Effector memory CD8-positive, alpha-beta T cell (primary cell): ENCODE results near the gene RFNG.

Source experiments
- ATAC-seq: fragments of 150-1000 bp; cut with Tn5 transposase; replicated peaks from 2 replicates; pipeline ENCODE4 v1.10.0; 2021; ENCODE audit warnings: mild to moderate bottlenecking, moderate library complexity
- DNase-seq, 3 experiments: peaks; one replicate each; pipeline ENCODE4 v3.0.0; 2021
- H3K27ac Mint-ChIP-seq, 2 donors: one replicate each; pipeline ENCODE4 v1.8.0; 2022; ENCODE audit warnings: mild to moderate bottlenecking in 2 of 2, mixed read lengths in 2 of 2, moderate library complexity in 2 of 2
- H3K27me3 Mint-ChIP-seq, 2 donors: one replicate each; pipeline ENCODE4 v1.8.0; 2022; ENCODE audit warnings: mixed read lengths in 2 of 2
- H3K36me3 Mint-ChIP-seq: one replicate; pipeline ENCODE4 v1.8.0; 2022; ENCODE audit warnings: mild to moderate bottlenecking, moderate library complexity, mixed read lengths; ENCODE audit not compliant: insufficient read depth
- H3K4me1 Mint-ChIP-seq, 2 donors: one replicate each; pipeline ENCODE4 v1.8.0; 2022; ENCODE audit warnings: low read depth in 2 of 2, mixed read lengths in 2 of 2
- H3K4me3 Mint-ChIP-seq, 2 donors: one replicate each; pipeline ENCODE4 v1.8.0; 2022; ENCODE audit warnings: mild to moderate bottlenecking in 2 of 2, mixed read lengths in 2 of 2, moderate library complexity in 2 of 2
- H3K9me3 Mint-ChIP-seq, 2 donors: one replicate each; pipeline ENCODE4 v1.8.0; 2022; ENCODE audit warnings: mixed read lengths in 2 of 2

Gene RFNG

DNA sequence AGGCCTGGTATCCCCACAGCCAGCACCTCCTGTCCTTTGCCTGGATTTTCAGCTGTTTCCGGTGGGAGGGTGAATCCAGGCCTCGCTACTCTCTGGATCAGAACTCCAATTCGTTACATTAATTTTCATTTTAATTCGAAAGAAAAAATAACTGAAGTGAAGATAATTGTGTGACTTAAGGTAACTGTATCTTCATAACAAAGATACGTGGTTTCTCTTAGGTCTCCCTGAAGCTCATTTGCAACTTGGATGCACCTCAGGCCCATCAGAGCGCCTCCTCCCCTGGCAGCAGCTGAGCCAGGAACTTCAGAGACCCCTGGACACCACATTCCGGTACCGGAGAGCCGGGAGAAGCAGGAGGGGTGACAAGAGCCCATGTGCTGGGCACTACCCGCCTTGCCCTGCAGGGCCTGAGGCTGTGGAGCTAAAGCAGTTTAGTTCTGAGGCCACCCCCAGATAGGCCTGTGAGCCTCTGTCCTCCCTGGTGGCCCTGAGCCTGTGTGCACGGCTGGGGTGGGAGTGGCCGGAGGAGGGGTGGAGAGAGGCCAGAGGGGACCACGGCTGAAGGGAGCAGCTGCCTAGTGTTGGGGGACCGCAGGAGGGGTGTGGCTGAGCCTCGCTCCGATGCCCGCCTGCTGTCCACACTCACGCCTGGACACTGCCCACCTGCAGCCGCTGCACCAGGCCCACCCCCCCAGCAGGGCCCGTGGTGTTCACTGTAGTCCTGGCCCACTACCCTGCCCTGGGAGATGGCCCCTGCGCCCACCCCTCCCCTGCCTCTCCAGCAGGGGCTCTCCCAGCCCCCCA lies 25.4 kb upstream of the RFNG start:
- no peaks in the 10 kb centered on the region for H3K9me3 Mint-ChIP-seq
- no peaks in the 10 kb centered on the region for H3K27me3 Mint-ChIP-seq
- no peaks in the 10 kb centered on the region for H3K4me1 Mint-ChIP-seq
- peaks cover 18% of the 10 kb centered on the region for H3K36me3 Mint-ChIP-seq
- H3K27ac Mint-ChIP-seq = no peak overlapping the region
- DNase-seq (no peak), ATAC-seq (no peak)
- H3K4me3 Mint-ChIP-seq = no peak overlapping the region

DNA sequence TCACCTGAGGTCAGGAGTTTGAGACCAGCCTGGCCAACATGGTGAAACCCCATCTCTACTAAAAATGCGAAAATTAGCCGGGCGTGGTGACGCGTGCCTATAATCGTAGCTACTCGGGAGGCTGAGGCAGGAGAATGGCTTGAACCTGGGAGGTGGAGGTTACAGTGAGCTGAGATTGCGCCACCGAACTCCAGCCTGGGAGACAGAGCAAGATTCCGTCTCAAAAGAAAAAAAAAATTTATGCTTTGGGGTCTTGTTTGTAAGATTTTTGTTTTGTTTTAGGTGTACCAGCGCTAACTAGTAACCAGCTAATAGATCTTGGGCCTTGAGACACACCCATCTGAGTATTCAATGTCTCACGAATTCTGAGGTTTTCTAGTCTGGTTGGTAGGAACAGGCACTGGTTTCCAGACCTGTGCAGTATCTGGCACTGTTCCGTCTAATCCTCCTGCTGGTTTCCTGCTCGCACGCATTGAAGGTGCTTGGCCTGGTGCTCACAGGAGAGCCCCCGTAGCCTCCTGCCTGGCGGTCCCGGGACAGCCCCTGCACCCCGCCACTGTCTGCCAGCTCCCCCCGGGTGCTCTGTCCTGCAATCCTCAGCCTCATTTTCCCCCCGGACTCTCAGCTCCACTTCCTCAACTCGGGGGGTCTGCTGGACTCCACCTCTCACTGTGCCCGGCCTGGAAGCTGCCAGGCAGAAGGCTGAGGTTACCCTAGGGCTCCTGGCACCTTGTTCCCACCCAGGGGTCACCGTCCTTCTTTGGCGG lies 24.6 kb upstream of the RFNG start:
- no peak overlapping the region for H3K4me3 Mint-ChIP-seq
- DNase-seq (no peak), ATAC-seq (no peak)
- no peaks in the 10 kb centered on the region for H3K27me3 Mint-ChIP-seq
- H3K36me3 Mint-ChIP-seq = peaks cover 17% of the 10 kb centered on the region
- H3K27ac Mint-ChIP-seq = peak overlapping the region in 1 of 2 donors; percentile 13
- no peaks in the 10 kb centered on the region for H3K4me1 Mint-ChIP-seq
- H3K9me3 Mint-ChIP-seq = no peaks in the 10 kb centered on the region

DNA sequence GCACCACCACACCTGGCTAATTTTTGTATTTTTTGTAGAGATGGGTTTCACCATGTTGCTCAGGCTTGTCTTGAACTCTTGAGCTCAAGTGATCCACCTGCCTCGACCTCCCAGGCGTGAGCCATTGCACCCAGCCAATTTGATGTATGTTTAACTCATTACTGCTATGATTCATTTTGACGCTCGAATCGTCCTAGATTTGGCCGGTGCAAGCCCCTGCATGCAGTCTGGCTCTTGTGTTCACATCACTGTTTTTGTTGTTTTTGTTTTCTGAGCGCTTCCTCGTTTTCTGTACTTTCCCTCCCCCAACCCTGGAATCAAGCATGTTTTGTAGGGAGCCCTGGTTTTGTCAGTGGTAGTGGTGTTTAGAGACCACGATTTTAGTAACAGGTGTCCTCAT lies 21.8 kb upstream of the RFNG start:
- Mint-ChIP-seq H3K36me3 (peaks cover 6% of the 10 kb centered on the region), H3K4me1 (no peaks in the 10 kb centered on the region), H3K27ac (no peak overlapping the region), H3K4me3 (no peak overlapping the region), H3K27me3 (no peaks in the 10 kb centered on the region), H3K9me3 (no peaks in the 10 kb centered on the region)
- ATAC-seq (no peak), DNase-seq (no peak)

DNA sequence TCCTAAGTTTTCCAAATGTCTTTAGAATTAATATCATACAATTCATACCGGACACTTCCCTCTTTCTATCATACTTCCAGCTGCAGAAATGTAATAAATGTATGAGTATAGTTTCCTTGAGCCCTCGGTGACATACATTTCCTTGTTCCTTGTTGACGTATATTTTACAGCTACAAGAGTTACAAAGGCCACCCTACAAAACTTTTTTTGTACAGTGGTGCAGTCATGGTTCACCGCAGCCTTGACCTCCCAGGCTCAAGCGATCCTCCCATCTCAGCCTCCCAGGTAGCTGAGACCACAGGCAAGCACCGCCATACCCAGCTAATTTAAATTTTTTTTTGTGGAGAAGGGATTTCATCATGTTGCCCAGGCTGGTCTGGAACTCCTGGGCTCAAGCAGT lies 21.2 kb upstream of the RFNG start:
- H3K9me3 Mint-ChIP-seq = no peaks in the 10 kb centered on the region
- H3K27ac Mint-ChIP-seq = no peak overlapping the region
- no peaks in the 10 kb centered on the region for H3K27me3 Mint-ChIP-seq
- ATAC-seq (no peak), DNase-seq (no peak)
- no peaks in the 10 kb centered on the region for H3K4me1 Mint-ChIP-seq
- H3K36me3 Mint-ChIP-seq = peaks cover 6% of the 10 kb centered on the region
- no peak overlapping the region for H3K4me3 Mint-ChIP-seq

DNA sequence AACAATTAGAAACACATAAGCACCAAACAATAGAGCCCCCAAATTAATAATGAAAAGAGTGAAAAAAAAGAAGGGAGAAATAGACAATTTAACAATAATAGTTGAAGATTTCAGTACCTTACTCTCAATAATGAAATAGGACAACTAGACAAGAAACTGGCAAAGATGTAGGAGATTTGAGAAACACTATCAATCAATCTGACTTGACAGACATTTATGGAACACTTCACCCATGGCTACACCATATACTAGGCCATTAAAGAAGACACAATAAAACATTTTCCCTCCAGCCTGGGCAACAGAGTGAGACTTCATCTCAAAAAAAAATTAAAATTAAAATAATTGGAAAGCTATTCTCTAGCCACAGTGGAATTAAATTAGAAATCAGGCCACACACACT lies 19.0 kb upstream of the RFNG start:
- Mint-ChIP-seq H3K4me3 (no peak overlapping the region), H3K27ac (no peak overlapping the region), H3K27me3 (no peaks in the 10 kb centered on the region), H3K9me3 (no peaks in the 10 kb centered on the region), H3K36me3 (peaks cover 10% of the 10 kb centered on the region), H3K4me1 (no peaks in the 10 kb centered on the region)
- ATAC-seq = no peak
- DNase-seq = no peak

DNA sequence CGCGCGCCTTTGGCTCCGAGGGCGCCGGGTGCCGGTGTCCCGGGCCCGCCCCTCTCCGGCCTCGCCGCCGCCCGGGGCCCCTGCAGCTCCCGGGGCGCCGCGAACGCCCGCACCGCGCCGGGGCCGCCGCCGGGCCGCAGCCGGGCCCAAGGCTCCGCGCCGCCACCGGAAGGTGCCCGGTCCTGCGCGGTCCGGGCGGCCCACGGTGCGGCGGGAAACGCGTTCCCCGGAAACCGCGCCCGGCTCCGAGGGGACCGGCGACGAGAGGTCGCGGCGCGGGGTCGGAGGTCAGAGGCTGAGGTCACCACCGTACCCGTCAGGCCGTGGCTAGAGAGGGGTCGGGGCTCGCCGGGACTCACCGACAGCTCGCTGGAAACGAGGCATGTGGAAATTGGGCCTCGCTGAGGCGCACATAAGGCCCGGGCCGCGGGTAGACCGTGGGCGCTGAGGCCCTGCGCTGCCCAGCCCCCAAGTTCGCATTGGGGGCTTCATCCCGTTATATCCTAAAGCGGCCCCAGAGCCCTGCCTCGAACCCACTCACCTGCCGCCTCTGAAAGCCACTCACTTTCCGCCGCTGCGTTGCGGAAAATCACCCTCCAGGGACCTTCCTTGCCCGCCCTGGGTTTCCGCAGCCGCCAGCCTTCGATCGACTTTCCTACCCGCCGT lies 14.2 kb upstream of the RFNG start, which contains the start of gene DUS1L:
DUS1L (minus strand) TSS at position 167 of the 666 bp plus-strand sequence. CDS start 745 bp downstream, outside the sequence.
- Mint-ChIP-seq H3K9me3 (no peaks in the 10 kb centered on the region), H3K4me1 (peaks cover 7 to 8% of the 10 kb centered on the region in 2 donors), H3K4me3 (peak within 1 kb of the TSS; percentile 82 to 84), H3K27me3 (no peaks in the 10 kb centered on the region), H3K27ac (peak within 1 kb of the TSS; percentile 94 to 95), H3K36me3 (peaks cover 14% of the 10 kb centered on the region)
- ATAC-seq = peak; percentile 89
- DNase-seq = peak; percentile 64 to 72 (median 72)

DNA sequence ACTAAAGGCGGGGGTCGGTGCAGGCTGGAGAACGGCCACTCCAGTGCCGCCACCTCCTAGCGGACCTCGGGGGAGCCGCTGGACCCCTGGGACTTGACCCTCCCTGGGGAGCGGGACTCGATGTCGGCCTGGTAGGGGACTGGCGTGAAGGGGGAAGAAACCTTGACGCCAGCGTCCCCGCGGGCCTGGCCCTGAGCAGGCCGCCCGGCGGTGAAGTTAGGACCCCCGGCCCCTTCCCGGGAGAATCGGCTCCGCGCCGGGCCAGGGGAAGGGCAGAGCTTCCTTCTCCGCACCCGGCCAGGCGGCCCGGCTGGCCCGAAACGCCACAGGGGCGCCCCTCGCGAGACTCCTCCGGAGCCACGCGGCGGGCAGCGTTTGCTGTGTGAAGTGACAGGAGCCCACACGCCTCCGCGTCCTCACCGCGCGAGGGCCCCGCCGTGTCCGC lies 13.6 kb upstream of the RFNG start:
- H3K4me1 Mint-ChIP-seq = peaks cover 7 to 9% of the 10 kb centered on the region in 2 donors
- no peaks in the 10 kb centered on the region for H3K27me3 Mint-ChIP-seq
- H3K27ac Mint-ChIP-seq = peak overlapping the region in 1 of 2 donors; percentile 95
- DNase-seq = peak in 1 of 3 experiments; percentile 26
- peak; percentile 71 for ATAC-seq
- no peaks in the 10 kb centered on the region for H3K9me3 Mint-ChIP-seq
- H3K36me3 Mint-ChIP-seq = peaks cover 17% of the 10 kb centered on the region
- peak overlapping the region; percentile 57 to 68 for H3K4me3 Mint-ChIP-seq

DNA sequence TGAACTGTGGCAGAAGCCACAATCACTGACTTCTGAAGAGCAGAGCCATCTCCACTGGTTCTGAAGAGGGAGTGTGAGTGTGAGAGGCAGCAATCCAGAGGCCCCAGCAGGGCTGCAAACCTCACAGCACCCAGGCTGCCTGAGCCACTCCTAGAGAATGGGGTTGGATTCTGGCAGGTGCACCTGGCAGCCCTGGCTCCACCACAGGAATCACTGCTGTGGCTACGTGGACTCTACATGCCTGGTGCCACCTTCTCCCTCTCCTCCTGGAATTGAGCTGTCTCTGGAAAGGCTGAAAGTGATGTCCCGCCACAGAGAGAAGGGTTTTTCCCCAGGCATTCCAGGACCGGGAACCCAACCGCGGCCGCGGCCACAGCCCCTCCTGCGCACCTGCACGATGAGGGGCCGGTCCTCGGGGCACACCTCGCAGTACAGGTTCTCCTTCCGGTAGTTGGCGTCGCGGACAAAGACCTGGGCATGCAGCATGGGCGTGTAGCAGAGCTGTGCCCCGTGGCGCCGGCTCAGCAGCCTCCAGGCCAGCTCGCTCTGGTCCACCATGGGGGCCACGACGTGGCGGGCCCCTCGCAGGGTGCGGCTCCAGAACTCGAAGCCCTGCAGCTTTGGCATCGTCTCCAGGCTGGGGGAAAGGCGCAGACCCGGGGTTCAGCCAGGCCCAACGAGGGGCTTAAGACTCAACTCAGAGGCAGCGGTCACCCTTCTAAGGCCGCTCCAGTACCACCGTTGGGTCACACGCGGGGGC lies 13.0 kb upstream of the RFNG start:
- no peak for DNase-seq
- Mint-ChIP-seq H3K9me3 (no peaks in the 10 kb centered on the region), H3K27ac (peak overlapping the region; percentile 35 to 83), H3K4me3 (peak overlapping the region; percentile 57 to 68), H3K27me3 (no peaks in the 10 kb centered on the region), H3K4me1 (peaks cover 7 to 12% of the 10 kb centered on the region in 2 donors), H3K36me3 (peaks cover 20% of the 10 kb centered on the region)
- ATAC-seq = no peak

DNA sequence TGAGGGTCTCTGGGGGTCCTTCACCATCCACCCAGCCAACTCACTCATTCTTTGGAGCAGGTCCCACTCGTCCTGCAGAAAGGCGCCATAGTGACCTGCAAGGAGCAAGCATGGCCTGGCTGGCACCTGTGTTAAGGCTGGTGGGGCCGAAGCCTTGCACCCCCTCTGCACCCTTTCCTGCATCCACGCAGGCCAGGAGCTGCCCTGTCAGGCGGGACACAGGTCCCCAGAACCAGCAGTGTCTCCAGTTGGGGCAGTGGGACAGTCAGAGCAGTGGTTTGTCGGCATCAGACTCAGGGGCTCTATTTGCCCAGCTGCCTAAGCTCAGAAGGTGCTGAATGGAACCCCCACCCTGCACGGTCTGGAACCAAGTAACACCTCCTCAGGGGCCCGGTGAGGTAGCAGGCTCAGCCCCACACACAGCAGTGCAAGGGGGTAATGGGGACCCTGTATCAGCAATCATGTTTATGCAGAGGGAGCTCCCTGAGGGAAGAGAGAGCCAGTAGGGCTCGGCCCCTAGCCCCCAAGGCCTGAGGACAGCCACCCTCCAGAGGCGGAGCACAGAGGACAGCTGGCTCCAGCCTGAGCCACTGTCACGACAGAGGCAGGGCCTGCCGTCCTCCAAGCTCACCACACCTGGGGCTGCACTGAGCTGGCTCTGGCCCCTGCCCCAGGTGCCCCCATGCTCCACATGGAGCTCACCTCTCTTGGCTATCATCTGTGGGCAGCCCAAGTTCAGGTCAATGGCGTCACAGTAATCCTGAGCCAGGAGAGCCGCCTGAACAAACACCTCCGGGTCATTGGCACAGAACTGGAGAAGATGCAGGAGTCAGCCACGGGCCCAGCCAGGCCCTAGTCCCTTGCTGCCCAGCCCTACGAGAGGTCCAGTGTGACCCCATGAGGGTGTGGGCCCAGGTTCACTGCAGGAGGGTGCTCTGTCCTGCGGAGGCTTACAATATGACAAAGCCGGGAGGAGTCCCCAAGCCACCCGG lies 12.1 kb upstream of the RFNG start:
- Mint-ChIP-seq H3K36me3 (peaks cover 20% of the 10 kb centered on the region), H3K9me3 (no peaks in the 10 kb centered on the region), H3K4me1 (peaks cover 7 to 12% of the 10 kb centered on the region in 2 donors), H3K27ac (peak overlapping the region in 1 of 2 donors; percentile 83), H3K27me3 (no peaks in the 10 kb centered on the region), H3K4me3 (peak overlapping the region; percentile 57 to 68)
- DNase-seq (no peak), ATAC-seq (no peak)

DNA sequence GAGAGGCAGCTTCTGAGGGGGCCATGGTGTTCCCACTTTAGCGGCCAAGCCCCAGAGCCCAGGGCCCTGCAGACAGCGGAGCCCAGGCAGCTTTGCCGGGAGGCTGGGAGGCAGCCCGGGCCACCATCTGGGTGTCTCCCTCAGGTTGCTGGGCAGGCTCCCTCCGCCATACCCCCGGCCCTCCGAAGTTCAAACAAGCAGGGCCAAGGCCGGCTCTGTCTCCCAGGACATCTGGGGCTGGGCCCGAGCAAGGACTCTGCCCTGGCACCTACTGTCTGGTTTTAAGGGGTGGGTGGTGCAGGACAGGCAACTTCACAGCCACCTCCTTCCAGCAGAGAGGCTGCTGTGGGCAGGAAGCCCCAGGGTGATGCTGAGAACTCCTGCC lies 11.4 kb upstream of the RFNG start:
- Mint-ChIP-seq H3K4me1 (peaks cover 7 to 12% of the 10 kb centered on the region in 2 donors), H3K27ac (no peak overlapping the region), H3K9me3 (no peaks in the 10 kb centered on the region), H3K36me3 (peaks cover 20% of the 10 kb centered on the region), H3K4me3 (no peak overlapping the region), H3K27me3 (no peaks in the 10 kb centered on the region)
- no peak for ATAC-seq
- no peak for DNase-seq

DNA sequence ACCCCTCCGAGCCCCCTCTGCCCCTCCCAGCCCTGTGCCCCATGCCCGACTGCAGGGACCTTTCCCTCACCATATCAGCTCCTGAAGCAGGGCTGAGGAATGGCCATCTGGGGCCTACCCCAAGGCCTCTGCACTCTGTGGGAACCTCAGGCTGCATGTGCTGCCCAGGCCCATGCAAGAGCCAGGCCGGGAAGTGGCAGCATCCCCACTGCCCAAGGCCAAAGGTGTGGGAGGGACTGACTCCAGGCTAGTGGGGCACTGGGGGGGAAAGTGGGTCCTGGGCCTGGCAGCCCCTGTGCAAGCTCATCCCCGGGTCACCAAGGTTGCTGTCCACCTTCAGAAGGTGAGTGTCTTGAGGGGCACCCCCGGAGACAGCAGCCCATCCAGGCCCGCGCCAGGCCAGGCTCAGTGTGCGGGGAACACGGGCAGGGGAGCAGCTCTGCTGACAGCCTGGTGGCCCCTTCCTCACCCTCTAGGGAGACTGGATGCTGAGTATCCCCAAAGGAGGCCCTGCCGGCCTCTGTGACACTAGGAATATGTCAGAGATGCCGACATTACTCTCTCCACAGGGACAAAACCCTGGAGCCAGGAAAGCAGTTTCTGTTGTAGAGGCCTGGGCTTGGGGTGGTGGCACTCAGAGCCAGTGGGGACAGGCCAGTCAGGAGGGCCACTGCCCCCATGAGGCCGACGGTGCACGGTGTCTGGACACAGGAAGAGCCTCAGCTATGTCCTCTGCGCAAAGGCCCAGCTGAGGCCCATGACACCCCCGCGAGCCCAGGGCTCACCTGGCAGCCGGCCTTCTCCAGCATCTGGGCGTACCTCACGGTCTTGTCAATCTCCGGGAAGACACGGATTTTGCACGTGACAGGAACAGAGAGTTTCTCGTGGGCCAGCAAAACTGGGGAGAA lies 10.7 kb upstream of the RFNG start:
- no peaks in the 10 kb centered on the region for H3K27me3 Mint-ChIP-seq
- H3K4me3 Mint-ChIP-seq = no peak overlapping the region
- H3K36me3 Mint-ChIP-seq = peaks cover 25% of the 10 kb centered on the region

More for the DNA sequence above, 10.7 kb upstream of the RFNG start:
- Mint-ChIP-seq H3K4me1 (peaks cover 7 to 12% of the 10 kb centered on the region in 2 donors), H3K9me3 (no peaks in the 10 kb centered on the region), H3K27ac (no peak overlapping the region)
- DNase-seq = no peak
- ATAC-seq = no peak
